ENCODE results near the gene LRRC75A. TPM values are rescaled to one million over a fixed set of nuclear protein-coding genes. Genes with fewer than 3 reads are reported as not detected.

LRRC75A gene
- total and polyA plus RNA-seq, 2 of the 13 experiments (the other 11 are each of a cell fraction or from before 2014, with no cell fraction given), result 0.03 TPM; not detected in 1

DNA sequence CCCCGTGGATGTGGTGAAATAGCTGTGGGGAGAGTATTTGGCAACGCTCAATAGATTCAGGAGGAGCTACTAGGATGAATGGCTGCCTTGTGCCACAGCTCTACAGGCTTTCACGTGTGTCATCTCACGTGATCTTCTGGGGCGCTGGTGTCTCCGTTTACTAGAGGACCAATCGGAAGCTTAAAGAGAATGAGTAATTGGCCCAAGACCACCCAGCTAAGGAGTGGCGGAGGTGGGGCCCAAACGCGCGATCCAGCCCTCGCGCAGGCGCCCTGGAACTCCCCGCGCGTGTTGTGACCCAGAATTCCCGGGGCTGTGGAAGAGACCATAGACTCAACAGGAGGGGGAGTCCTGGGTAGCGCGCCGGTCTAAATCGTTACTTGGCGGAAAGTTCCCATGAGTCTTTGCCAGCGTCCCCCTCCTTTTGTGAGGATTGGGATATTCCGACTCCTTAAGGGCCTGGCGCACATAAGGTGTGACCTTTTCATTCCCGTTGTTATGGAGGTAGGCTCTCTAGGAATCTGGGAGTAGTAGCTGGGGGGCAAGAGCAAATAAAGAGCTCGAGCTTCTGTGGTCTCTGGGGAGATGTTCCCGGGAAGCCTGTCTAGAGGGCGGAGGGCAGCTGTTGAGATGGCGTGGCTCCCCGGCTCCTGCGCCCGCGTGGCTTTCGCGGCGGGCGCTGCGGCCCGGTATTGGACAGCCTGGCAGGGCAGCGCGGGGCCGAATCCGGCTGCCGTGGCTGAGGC is 53.3 kb downstream of the LRRC75A start (continued):
- TF ChIP-seq YY1 (IDR thresholded peaks at IDR 0.05; ENCODE audit: insufficient read depth, insufficient replicate concordance, low read depth, low read length), result peak; percentile 77
- no peak for TF ChIP-seq ZHX1 (CRISPR knock-in tag; IDR thresholded peaks at IDR 0.05; ENCODE audit: low read depth)
- TF ChIP-seq PLRG1 (conservative IDR thresholded peaks at IDR 0.05), result no peak
- 0 out of 2 replicates have a peak, but pooled peaks have one; percentile 11 for TF ChIP-seq ZFP62 (CRISPR knock-in tag; IDR thresholded peaks at IDR 0.05)
- peak; percentile 80; the same call in 1 of the 2 replicates for TF ChIP-seq POGK (CRISPR knock-in tag; conservative IDR thresholded peaks at IDR 0.05)
- TF ChIP-seq RARA (CRISPR knock-in tag; IDR thresholded peaks at IDR 0.05), result peak; percentile 64
- TF ChIP-seq, protein P1, sequence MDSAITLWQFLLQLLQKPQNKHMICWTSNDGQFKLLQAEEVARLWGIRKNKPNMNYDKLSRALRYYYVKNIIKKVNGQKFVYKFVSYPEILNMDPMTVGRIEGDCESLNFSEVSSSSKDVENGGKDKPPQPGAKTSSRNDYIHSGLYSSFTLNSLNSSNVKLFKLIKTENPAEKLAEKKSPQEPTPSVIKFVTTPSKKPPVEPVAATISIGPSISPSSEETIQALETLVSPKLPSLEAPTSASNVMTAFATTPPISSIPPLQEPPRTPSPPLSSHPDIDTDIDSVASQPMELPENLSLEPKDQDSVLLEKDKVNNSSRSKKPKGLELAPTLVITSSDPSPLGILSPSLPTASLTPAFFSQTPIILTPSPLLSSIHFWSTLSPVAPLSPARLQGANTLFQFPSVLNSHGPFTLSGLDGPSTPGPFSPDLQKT (CRISPR knock-in tag; IDR thresholded peaks at IDR 0.05; ENCODE audit: borderline replicate concordance), result no peak
- peak; percentile 78; the same call in 1 of the 2 replicates for TF ChIP-seq MYPOP (CRISPR knock-in tag; IDR thresholded peaks at IDR 0.05)
- TF ChIP-seq ZNF788 (CRISPR knock-in tag; IDR thresholded peaks at IDR 0.05; ENCODE audit: borderline replicate concordance), result peak; percentile 75; the same call in 1 of the 2 replicates
- TF ChIP-seq ZNF280D (CRISPR knock-in tag; IDR thresholded peaks at IDR 0.05), result peak; percentile 82; the same call in 1 of the 2 replicates
- TF ChIP-seq, protein P2, sequence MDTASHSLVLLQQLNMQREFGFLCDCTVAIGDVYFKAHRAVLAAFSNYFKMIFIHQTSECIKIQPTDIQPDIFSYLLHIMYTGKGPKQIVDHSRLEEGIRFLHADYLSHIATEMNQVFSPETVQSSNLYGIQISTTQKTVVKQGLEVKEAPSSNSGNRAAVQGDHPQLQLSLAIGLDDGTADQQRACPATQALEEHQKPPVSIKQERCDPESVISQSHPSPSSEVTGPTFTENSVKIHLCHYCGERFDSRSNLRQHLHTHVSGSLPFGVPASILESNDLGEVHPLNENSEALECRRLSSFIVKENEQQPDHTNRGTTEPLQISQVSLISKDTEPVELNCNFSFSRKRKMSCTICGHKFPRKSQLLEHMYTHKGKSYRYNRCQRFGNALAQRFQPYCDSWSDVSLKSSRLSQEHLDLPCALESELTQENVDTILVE (CRISPR knock-in tag; IDR thresholded peaks at IDR 0.05), result peak; percentile 41; the same call in 1 of the 2 replicates
- peak; percentile 73; the same call in 1 of the 2 replicates for TF ChIP-seq ZNF546 (CRISPR knock-in tag; conservative IDR thresholded peaks at IDR 0.05)
- no peak for TF ChIP-seq NCOA5 (CRISPR knock-in tag; IDR thresholded peaks at IDR 0.05)
- no peak for TF ChIP-seq ZBTB14 (CRISPR knock-in tag; IDR thresholded peaks at IDR 0.05)
- no peak; the same call in 1 of the 2 replicates for TF ChIP-seq KMT2B (CRISPR knock-in tag; IDR thresholded peaks at IDR 0.05)
